Upper lobe of right lung (tissue), 1 donor: ENCODE data around the gene NCK2. TPM values are rescaled to one million over a fixed set of nuclear protein-coding genes. Genes with fewer than 3 reads are reported as not detected.

Experiments used
- ATAC-seq: fragments of 200-7000 bp; cut with Tn5 transposase; one replicate; pipeline ENCODE4 v1.9.1; 2020; ENCODE audit warnings: mild to moderate bottlenecking, moderate library complexity
- DNase-seq: peaks from one replicate; pipeline ENCODE4 v3.0.0-alpha.2; 2020
- H3K27ac ChIP-seq: fragments of 200-600 bp; one replicate; pipeline ENCODE4 v1.8.0; 2022
- H3K27me3 ChIP-seq: fragments of 200-600 bp; one replicate; pipeline ENCODE4 v1.8.0; 2022; ENCODE audit warnings: mild to moderate bottlenecking
- H3K36me3 ChIP-seq: fragments of 200-600 bp; one replicate; pipeline ENCODE4 v1.8.0; 2022
- H3K4me1 ChIP-seq: fragments of 200-600 bp; one replicate; pipeline ENCODE4 v1.8.0; 2022
- H3K4me3 ChIP-seq: fragments of 200-600 bp; one replicate; pipeline ENCODE4 v1.8.0; 2022; ENCODE audit warnings: mild to moderate bottlenecking
- H3K9me3 ChIP-seq: fragments of 200-600 bp; one replicate; pipeline ENCODE4 v1.8.0; 2022
- CTCF ChIP-seq: fragments of 200-600 bp; IDR thresholded peaks from one replicate; pipeline ENCODE4 v1.8.0; 2022; ENCODE audit warnings: antibody characterized with exemption
- intact Hi-C: fragments of 100-400 bp; cut with DNase I; formaldehyde crosslinking; loops from one replicate; pipeline ENCODE4 v1.11.0; 2022
- total RNA-seq: library from RNA; stranded (reverse); fragmentation: NEBNext Ultra II Directional; extraction: Animal tissue kit (Norgen Biotek cat#: 25700); gene quantifications from one replicate; pipeline ENCODE4 v1.2.1, GENCODE V29; 2021
- donor health status: DM: no; HTN: yes; CAD: no; lungs with severe emphysema.

Gene NCK2
- total RNA-seq, 1 donor from 2014 or later: 49.7 TPM

GRCh38 chr2:105795575-105795934, 50.8 kb downstream of the NCK2 start:
- Histone ChIP-seq H3K4me3 (no peak overlapping the region), H3K27ac (no peak overlapping the region), H3K4me1 (peaks cover 54% of the 10 kb centered on the region), H3K36me3 (no peaks in the 10 kb centered on the region), H3K9me3 (no peaks in the 10 kb centered on the region), H3K27me3 (no peaks in the 10 kb centered on the region)
- ATAC-seq: no peak
- intact Hi-C loops: no loop called here
- no peak for DNase-seq
- TF ChIP-seq CTCF: no peak

- intact Hi-C loops: no loop called here
- peak; percentile 11 for ATAC-seq
- no peaks in the 10 kb centered on the region for H3K27me3 ChIP-seq
- no peak for TF ChIP-seq CTCF
- H3K9me3 ChIP-seq: no peaks in the 10 kb centered on the region
- DNase-seq: no peak
- no peaks in the 10 kb centered on the region for H3K36me3 ChIP-seq
- H3K27ac ChIP-seq: no peak overlapping the region
- H3K4me3 ChIP-seq: no peak overlapping the region
- H3K4me1 ChIP-seq: peaks cover 53% of the 10 kb centered on the region
Observed at GRCh38 chr2:105796131-105796638, 51.5 kb downstream of the NCK2 start.

DNA sequence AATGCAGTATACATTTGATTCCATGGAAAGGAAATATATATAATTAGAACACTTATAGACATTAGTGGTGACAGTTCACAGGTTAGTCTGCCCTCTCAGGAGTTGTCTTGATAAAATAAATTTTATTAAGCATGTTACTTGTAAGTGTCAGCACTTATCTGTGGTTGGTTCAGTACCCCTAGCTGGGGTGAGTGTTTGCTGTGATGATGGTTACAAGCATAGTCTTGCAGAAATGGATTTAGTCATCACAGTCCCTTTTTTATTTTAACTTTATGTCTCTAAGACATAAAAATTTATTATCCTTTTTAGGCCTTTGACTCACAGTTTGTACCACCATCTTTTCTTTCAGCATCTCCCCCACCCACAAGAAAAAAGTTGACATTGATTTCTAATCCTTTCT, 52.1 kb downstream of the NCK2 start:
- Histone ChIP-seq H3K27ac (peak overlapping the region; percentile 24), H3K36me3 (no peaks in the 10 kb centered on the region), H3K27me3 (no peaks in the 10 kb centered on the region), H3K4me3 (no peak overlapping the region), H3K4me1 (peaks cover 53% of the 10 kb centered on the region), H3K9me3 (no peaks in the 10 kb centered on the region)
- intact Hi-C loops: no loop called here
- no peak for TF ChIP-seq CTCF
- no peak for DNase-seq
- ATAC-seq: no peak

DNA sequence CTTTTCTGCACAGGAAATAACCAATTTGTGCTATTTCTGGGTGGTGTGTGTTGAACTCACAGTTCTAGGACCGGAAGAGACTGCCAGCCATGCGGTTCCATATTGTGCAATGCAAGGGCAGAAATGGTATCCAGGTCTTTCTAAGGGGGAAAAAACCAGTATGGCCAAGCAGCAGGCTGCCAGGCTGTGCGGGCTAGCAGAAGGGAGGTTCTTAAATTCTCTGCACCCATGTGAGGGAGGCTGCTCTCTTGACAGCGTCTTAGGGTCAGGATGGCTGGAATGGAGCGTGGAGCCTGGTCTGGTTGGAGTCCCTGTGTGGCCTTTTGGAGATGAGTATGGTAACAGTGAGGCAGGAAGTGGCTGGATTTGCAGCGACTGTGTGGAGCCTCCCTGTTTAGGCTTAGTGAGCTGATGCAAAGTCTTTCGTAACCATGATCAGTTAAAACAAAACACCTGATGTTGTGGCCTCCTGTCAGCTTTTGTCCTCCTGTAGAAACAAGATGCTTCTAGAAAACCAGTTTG, 52.6 kb downstream of the NCK2 start:
- Histone ChIP-seq H3K27ac (peak overlapping the region; percentile 24), H3K9me3 (no peaks in the 10 kb centered on the region), H3K4me1 (peaks cover 53% of the 10 kb centered on the region), H3K4me3 (no peak overlapping the region), H3K36me3 (no peaks in the 10 kb centered on the region), H3K27me3 (no peaks in the 10 kb centered on the region)
- intact Hi-C loops: no loop called here
- ATAC-seq (peak; percentile 52), DNase-seq (no peak)
- no peak for TF ChIP-seq CTCF

- H3K4me1 ChIP-seq: peaks cover 57% of the 10 kb centered on the region
- H3K4me3 ChIP-seq: no peak overlapping the region
- intact Hi-C loops: no loop called here
- TF ChIP-seq CTCF: no peak
- DNase-seq (no peak), ATAC-seq (no peak)
- H3K27ac ChIP-seq: no peak overlapping the region
- no peaks in the 10 kb centered on the region for H3K9me3 ChIP-seq
- H3K36me3 ChIP-seq: no peaks in the 10 kb centered on the region
- H3K27me3 ChIP-seq: no peaks in the 10 kb centered on the region
Observed at GRCh38 chr2:105798595-105798994, 53.9 kb downstream of the NCK2 start.
